Glomerular endothelial cell (primary cell): Measurements from ENCODE around the gene ICAM1. TPM values are rescaled to one million over a fixed set of nuclear protein-coding genes. Genes with fewer than 3 reads are reported as not detected.
A peak's percentile ranks its signal among the peaks of the same experiment; 100 is the strongest.
"Not testable (repeated sequence)": the region's sequence is repeated elsewhere in the genome, so short reads cannot be mapped to it uniquely, and the experiment has no call there.

Experiments used
- DNase-seq: peaks from one replicate; pipeline ENCODE4 v3.0.0-alpha.2; 2011; ENCODE audit warnings: low read depth, low spot score; ENCODE audit errors: extremely low read depth
- total RNA-seq: library from RNA; depleted of rRNA; stranded (reverse); fragments of >200 nt; gene quantifications from 2 replicates; pipeline ENCODE4 v1.2.3, GENCODE V29; 2015

ICAM1 gene
- total RNA-seq, 1 donor from 2014 or later, result 564 TPM

- DNase-seq, result not testable (repeated sequence)
Measured at GRCh38 chr19:10241826-10242449, 29.0 kb upstream of the ICAM1 start.

GRCh38 chr19:10243606-10244005, 27.3 kb upstream of the ICAM1 start:
- no peak for DNase-seq

DNA sequence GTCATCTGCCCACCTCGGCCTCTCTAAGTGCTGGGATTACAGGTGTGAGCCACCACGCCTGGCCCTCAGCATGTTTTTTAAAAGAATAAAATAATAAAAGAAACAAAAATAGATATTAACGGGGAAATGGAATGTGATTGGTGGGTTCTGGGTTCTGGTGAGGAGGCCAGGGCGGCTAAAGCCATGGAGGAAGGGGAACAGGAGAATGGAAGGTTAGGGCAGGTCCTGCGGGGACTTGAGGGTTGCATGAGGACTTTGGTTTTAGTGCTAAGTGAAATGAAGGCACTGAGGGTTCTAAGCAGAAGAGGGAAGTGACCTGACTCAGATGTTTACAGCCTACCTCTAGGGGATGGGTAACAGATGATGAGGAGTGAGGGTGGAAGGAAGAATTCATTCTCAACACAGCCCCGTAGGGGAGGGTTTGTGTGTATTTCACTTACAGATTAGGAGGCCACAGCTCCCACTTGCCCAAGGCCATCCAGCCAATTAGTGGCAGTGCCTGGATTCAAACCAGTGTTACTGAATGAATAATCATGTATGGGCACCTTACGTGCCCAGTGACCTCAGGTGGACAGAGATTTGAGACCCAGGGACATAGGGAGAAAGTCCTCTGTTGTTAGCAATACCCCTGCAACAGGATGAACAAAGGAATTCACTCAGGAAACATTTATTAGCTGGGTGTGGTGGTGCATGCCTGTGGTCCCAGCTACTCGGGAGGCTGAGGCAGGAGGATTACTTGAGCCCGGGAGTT, 25.6 kb upstream of the ICAM1 start:
- no peak for DNase-seq

- DNase-seq, result no peak
Measured at GRCh38 chr19:10246511-10246910, 24.4 kb upstream of the ICAM1 start.

GRCh38 chr19:10251792-10252694, 18.9 kb upstream of the ICAM1 start, which contains the start of gene MRPL4:
MRPL4 (plus strand) TSS chr19:10252214; CDS start chr19:10252254, 40 bp downstream.
- peak; percentile 94 for DNase-seq

GRCh38 chr19:10252707-10253106, 18.2 kb upstream of the ICAM1 start:
- no peak for DNase-seq

GRCh38 chr19:10254244-10254643, 16.7 kb upstream of the ICAM1 start:
- no peak for DNase-seq

DNA sequence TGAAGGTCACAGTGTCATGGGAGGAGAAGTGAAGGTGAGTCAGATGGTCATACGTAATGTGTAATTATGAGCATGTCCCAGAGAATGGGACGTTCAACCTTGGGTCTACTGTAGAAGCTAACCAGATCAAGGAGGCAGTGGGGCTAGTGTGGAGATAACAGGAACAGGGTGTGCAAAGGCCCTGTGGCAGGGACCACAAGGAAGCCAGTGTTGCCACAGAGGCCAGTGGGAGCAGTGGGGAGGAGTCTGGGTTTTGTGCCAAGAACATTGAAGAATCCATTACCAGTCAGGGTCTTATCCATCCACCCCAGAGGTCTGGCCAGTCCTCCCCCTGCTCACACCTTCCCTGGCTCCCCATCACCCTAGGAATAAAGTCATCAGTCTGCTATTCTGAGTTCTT, 15.6 kb upstream of the ICAM1 start:
- DNase-seq, result no peak

DNA sequence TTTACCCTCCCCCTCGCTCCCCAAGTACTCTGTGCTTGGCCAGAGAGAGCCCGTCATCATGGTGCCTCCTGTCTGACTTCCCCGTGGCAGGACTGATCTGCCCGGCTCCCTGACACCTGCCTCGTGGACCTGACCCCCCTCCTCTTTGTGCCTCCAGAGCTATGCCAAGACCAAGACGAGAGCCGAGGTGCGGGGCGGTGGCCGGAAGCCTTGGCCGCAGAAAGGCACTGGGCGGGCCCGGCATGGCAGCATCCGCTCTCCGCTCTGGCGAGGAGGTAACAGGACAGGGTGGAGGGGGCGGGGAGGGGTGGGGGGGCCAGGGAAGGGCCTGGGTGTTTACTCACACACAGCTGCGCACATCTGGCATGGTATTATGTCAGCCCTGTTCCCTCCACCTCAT, 14.4 kb upstream of the ICAM1 start:
- no peak for DNase-seq

- DNase-seq, result no peak
Measured at GRCh38 chr19:10256970-10257615, 13.8 kb upstream of the ICAM1 start.

GRCh38 chr19:10258080-10258710, 12.7 kb upstream of the ICAM1 start:
- no peak for DNase-seq

DNA sequence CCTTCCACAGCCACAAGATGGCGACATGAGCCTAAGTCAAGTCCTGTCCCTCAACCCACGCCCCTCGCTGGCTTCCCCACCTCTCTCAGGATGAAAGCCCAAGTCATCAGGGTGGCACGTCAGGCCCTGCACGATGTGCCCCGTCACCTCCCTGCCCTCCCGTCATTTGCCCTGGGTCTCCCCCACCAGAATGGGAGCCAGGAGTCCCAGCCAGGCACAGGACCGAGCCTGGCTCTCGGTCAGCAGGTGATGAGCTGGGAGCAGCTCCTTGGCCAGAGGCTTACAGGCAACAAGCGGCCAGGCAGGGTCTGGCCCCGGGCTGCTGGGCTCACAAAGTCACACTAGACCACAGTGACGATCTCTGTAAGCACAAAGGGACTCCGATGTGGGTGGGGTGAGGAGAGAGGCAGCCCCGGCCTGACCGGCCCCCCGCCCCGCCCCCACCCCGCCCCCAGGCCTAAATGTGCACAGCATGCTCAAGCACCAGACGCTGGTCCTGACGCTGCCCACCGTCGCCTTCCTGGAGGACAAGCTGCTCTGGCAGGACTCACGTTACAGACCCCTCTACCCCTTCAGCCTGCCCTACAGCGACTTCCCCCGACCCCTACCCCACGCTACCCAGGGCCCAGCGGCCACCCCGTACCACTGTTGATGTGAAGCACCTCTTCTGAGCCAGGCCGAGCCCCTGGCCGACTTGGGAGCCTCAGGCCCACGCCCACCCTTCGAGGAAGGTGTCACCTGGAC, 11.6 kb upstream of the ICAM1 start:
- DNase-seq, result peak; percentile 67

DNA sequence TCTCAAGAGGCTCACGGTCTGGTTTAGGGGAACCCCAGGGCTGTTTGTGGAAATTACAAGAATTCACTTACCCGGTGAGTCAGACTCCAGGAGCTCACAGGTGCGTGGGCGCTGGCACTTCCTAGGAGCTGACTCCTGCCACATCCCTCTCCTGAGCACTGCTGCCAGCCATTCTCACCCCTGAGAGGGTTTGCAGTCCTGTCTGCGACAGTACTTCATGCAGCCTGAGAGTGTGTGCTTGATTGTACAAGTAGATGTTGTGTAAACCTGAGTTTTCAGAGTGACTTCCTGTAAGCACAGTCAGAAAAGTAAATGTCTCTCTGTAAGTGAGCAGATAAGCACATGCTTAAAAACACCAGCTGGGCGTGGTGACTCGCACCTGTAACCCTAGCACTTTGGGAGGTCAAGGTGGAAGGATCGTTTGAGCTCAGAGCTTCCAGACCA, 10.8 kb upstream of the ICAM1 start:
- DNase-seq, result no peak

GRCh38 chr19:10262771-10263170, 8.1 kb upstream of the ICAM1 start:
- DNase-seq, result no peak

GRCh38 chr19:10266706-10267105, 4.2 kb upstream of the ICAM1 start:
- DNase-seq, result no peak

GRCh38 chr19:10268071-10268470, 2.8 kb upstream of the ICAM1 start:
- no peak for DNase-seq

- peak; percentile 52 for DNase-seq
Measured at GRCh38 chr19:10269333-10270179, 1.4 kb upstream of the ICAM1 start.

- no peak for DNase-seq
Measured at GRCh38 chr19:10270180-10270615, 722 bp upstream of the ICAM1 start.
